Activated effector memory CD4-positive, alpha-beta T cell treated with anti-CD3 and anti-CD28 coated beads, Interleukin-2, amount 50 U/mL, for 16 hours (primary cell): ENCODE results near the gene TFDP1.
"Not testable (repeated sequence)": the region's sequence is repeated elsewhere in the genome, so short reads cannot be mapped to it uniquely, and the experiment has no call there.

ENCODE experiments used
- DNase-seq: peaks from one replicate; pipeline ENCODE4 v3.0.0-alpha.2; 2020

TFDP1 gene

GRCh38 chr13:113551081-113552000 is 33.2 kb upstream of the TFDP1 start:
- DNase-seq = peak; percentile 47

- peak; percentile 43 for DNase-seq
Measured at GRCh38 chr13:113552079-113552478, 32.5 kb upstream of the TFDP1 start.

GRCh38 chr13:113552786-113553434 is 31.6 kb upstream of the TFDP1 start:
- peak; percentile 45 for DNase-seq

- peak; percentile 44 for DNase-seq
Measured at GRCh38 chr13:113553511-113554332, 30.8 kb upstream of the TFDP1 start.

GRCh38 chr13:113554333-113554700 is 30.2 kb upstream of the TFDP1 start:
- peak; percentile 3 for DNase-seq

- DNase-seq = peak; percentile 30
Measured at GRCh38 chr13:113555141-113555540, 29.4 kb upstream of the TFDP1 start.

GRCh38 chr13:113557013-113557412 is 27.5 kb upstream of the TFDP1 start:
- no peak for DNase-seq

- no peak for DNase-seq
Measured at GRCh38 chr13:113558461-113558860, 26.1 kb upstream of the TFDP1 start.

GRCh38 chr13:113559061-113559460 is 25.5 kb upstream of the TFDP1 start:
- peak; percentile 6 for DNase-seq

GRCh38 chr13:113559901-113560644 is 24.5 kb upstream of the TFDP1 start:
- DNase-seq = peak; percentile 44

- peak; percentile 14 for DNase-seq
Measured at GRCh38 chr13:113560645-113561416, 23.7 kb upstream of the TFDP1 start.

- peak; percentile 56 for DNase-seq
Measured at GRCh38 chr13:113561417-113562084, 23.0 kb upstream of the TFDP1 start.

GRCh38 chr13:113562085-113562749 is 22.3 kb upstream of the TFDP1 start:
- peak; percentile 66 for DNase-seq

GRCh38 chr13:113562844-113563243 is 21.7 kb upstream of the TFDP1 start:
- peak; percentile 33 for DNase-seq

GRCh38 chr13:113563511-113563910 is 21.0 kb upstream of the TFDP1 start:
- DNase-seq = not testable (repeated sequence)

- DNase-seq = peak; percentile 41
Measured at GRCh38 chr13:113564331-113565023, 20.1 kb upstream of the TFDP1 start.

GRCh38 chr13:113565526-113566226 is 18.9 kb upstream of the TFDP1 start:
- DNase-seq = no peak

- no peak for DNase-seq
Measured at GRCh38 chr13:113566227-113566561, 18.4 kb upstream of the TFDP1 start.

GRCh38 chr13:113567681-113568080 is 16.9 kb upstream of the TFDP1 start:
- no peak for DNase-seq
